ENCODE results near the gene LRRC14B. TPM values are rescaled to one million over a fixed set of nuclear protein-coding genes. Genes with fewer than 3 reads are reported as not detected.
"Not testable (repeated sequence)": the region's sequence is repeated elsewhere in the genome, so short reads cannot be mapped to it uniquely, and the experiment has no call there.

The LRRC14B gene
- total and polyA plus RNA-seq, 7 donors: 0.66 TPM; not detected in 6

GRCh38 chr5:218457-219291 is 27.4 kb downstream of the LRRC14B start:
- no peak for DNase-seq
- H3K36me3 ChIP-seq: peaks cover 0 to 4% (median 0%) of the 10 kb centered on the region in 4 donors
- intact Hi-C loops (cut with DNase I): loop anchor here (1.0 to 2.0 kb wide), 2 partner anchors 30 to 52 kb away; partner anchors contain the start of gene PDCD6
- WGBS, 2 donors: 1% methylated on average over 73 of the region's 73 CpGs
- H3K4me1 ChIP-seq: peaks cover 0 to 39% (median 37%) of the 10 kb centered on the region in 4 donors
- no peak for TF ChIP-seq CTCF (IDR thresholded peaks at IDR 0.05)
- no peak for TF ChIP-seq EP300 (IDR thresholded peaks at IDR 0.05)
- no peak for TF ChIP-seq POLR2AphosphoS5 (IDR thresholded peaks at IDR 0.05)
- no peak for TF ChIP-seq POLR2A (IDR thresholded peaks at IDR 0.05)
- no peaks in the 10 kb centered on the region for H3K9me3 ChIP-seq
- peak overlapping the region; percentile 90 to 100 (median 99) for H3K4me3 ChIP-seq
- H3K27ac ChIP-seq: peak overlapping the region; percentile 89 to 92 (median 91)
- H3K27me3 ChIP-seq: no peaks in the 10 kb centered on the region

- no peak for TF ChIP-seq POLR2A (IDR thresholded peaks at IDR 0.05)
- TF ChIP-seq EP300 (IDR thresholded peaks at IDR 0.05): no peak
- TF ChIP-seq POLR2AphosphoS5 (IDR thresholded peaks at IDR 0.05): no peak
- TF ChIP-seq CTCF (IDR thresholded peaks at IDR 0.05): no peak
- H3K27me3 ChIP-seq: no peaks in the 10 kb centered on the region
- intact Hi-C loops (cut with DNase I): loop anchor here (2.0 kb wide), 1 partner anchor 51 kb away; the partner anchor contains the start of gene PDCD6
- WGBS, 2 donors: 2 to 10% methylated on average over 9 of the region's 9 CpGs
- peaks cover 0 to 39% (median 37%) of the 10 kb centered on the region in 4 donors for H3K4me1 ChIP-seq
- peak overlapping the region; percentile 89 to 92 (median 91) for H3K27ac ChIP-seq
- H3K4me3 ChIP-seq: peak overlapping the region; percentile 90 to 100 (median 99)
- DNase-seq: no peak
- no peaks in the 10 kb centered on the region for H3K9me3 ChIP-seq
- H3K36me3 ChIP-seq: peaks cover 0 to 9% (median 6%) of the 10 kb centered on the region in 4 donors
These were observed 28.2 kb downstream of the LRRC14B start for GRCh38 chr5:219460-219863.

- Histone ChIP-seq H3K27me3 (no peaks in the 10 kb centered on the region), H3K4me3 (peak overlapping the region in 3 of 4 donors; percentile 90 to 100 (median 99)), H3K9me3 (no peaks in the 10 kb centered on the region), H3K36me3 (peaks cover 0 to 14% (median 11%) of the 10 kb centered on the region in 4 donors), H3K4me1 (peaks cover 0 to 39% (median 33%) of the 10 kb centered on the region in 4 donors), H3K27ac (peak overlapping the region; percentile 89 to 92 (median 91))
- DNase-seq: no peak
- TF ChIP-seq POLR2A (IDR thresholded peaks at IDR 0.05): no peak
- TF ChIP-seq EP300 (IDR thresholded peaks at IDR 0.05): no peak
- TF ChIP-seq CTCF (IDR thresholded peaks at IDR 0.05): no peak
- TF ChIP-seq POLR2AphosphoS5 (IDR thresholded peaks at IDR 0.05): no peak
- intact Hi-C loops (cut with DNase I): loop anchor here (2.0 kb wide), 1 partner anchor 51 kb away; the partner anchor contains the start of gene PDCD6
- WGBS, 2 donors: 6 to 19% methylated on average over 4 of the region's 4 CpGs
These were observed 28.7 kb downstream of the LRRC14B start for GRCh38 chr5:219991-220390.

- WGBS, 2 donors: 64% methylated on average over 6 of the region's 6 CpGs
- H3K4me3 ChIP-seq; H3K27me3 ChIP-seq; intact Hi-C loops (cut with DNase I); H3K9me3 ChIP-seq; DNase-seq; H3K27ac ChIP-seq: not testable (repeated sequence)
- H3K36me3 ChIP-seq: peaks cover 10 to 45% (median 40%) of the 10 kb centered on the region in 4 donors
- H3K4me1 ChIP-seq: peaks cover 0 to 33% (median 23%) of the 10 kb centered on the region in 4 donors
These were observed 31.8 kb downstream of the LRRC14B start for GRCh38 chr5:222951-223715.

- Histone ChIP-seq H3K27ac (no peak overlapping the region), H3K36me3 (peaks cover 14 to 52% (median 45%) of the 10 kb centered on the region in 4 donors), H3K4me1 (peaks cover 0 to 33% (median 23%) of the 10 kb centered on the region in 4 donors), H3K27me3 (no peaks in the 10 kb centered on the region), H3K9me3 (no peaks in the 10 kb centered on the region), H3K4me3 (no peak overlapping the region)
- intact Hi-C loops (cut with DNase I): no loop called here
- DNase-seq: no peak
- TF ChIP-seq CTCF (IDR thresholded peaks at IDR 0.05) (no peak), EP300 (IDR thresholded peaks at IDR 0.05) (no peak), POLR2AphosphoS5 (IDR thresholded peaks at IDR 0.05) (no peak), POLR2A (IDR thresholded peaks at IDR 0.05) (no peak)
- WGBS, 2 donors: 75 to 91% methylated on average over 6 of the region's 6 CpGs
These were observed 32.5 kb downstream of the LRRC14B start for GRCh38 chr5:223791-224190.

Data from sigmoid colon (tissue), 7 donors.